ENCODE measurements around the gene SCMH1. TPM values are rescaled to one million over a fixed set of nuclear protein-coding genes. Genes with fewer than 3 reads are reported as not detected.

The SCMH1 gene
- total and polyA plus RNA-seq, 2 experiments from 2014 or later, result 15.0 to 19.4 TPM

DNA sequence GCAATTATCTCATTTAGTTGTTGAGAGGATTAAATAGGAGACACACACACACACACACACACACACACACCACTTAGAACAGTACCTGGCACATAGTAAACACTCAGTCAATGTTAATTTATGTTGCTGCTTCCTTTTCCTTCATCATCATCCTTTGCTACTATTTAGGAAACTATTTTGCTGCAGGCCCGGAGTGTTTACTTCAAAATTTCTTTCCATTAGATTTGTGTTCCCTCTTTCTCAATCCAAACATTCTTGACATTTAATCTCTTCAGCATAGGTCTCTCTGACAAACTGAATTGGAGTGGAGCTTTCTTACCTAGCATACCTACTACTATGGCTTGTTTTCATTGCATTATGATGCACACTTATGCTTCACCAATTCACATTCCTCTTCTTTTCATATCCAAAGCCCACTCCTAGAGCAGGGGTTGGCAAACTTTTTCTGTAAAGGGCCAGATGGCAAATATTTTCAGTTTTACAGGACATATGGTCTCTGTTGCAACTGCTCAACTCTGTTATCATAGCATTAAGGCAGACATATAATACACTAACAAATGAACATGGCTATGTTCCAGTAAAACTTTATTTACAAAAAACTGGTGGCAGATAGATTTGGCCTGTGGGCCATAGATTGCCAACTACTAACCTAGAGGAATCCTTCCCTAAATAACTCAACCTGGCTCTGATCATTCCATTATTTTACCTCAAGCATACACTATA is 49.5 kb downstream of the SCMH1 start (continued):
- TF ChIP-seq ZNF462 (CRISPR knock-in tag; IDR thresholded peaks at IDR 0.05) (no peak), ZNF114 (CRISPR knock-in tag; IDR thresholded peaks at IDR 0.05) (no peak), CTCF (conservative IDR thresholded peaks at IDR 0.05; ENCODE audit: low read depth in 2 of 2) (no peak), EZH2 (IDR thresholded peaks at IDR 0.05; ENCODE audit: low read depth, unreplicated experiment) (no peak), CREB1 (CRISPR knock-in tag; IDR thresholded peaks at IDR 0.05; ENCODE audit: low read depth) (no peak), STAT1 (IDR thresholded peaks at IDR 0.05; ENCODE audit: unreplicated experiment) (no peak), JUNB (IDR thresholded peaks at IDR 0.05; ENCODE audit: unreplicated experiment) (no peak), NANOG (IDR thresholded peaks at IDR 0.05; ENCODE audit: borderline replicate concordance) (no peak)
